ENCODE data around the gene CDC42EP3.

The CDC42EP3 gene, protein sequence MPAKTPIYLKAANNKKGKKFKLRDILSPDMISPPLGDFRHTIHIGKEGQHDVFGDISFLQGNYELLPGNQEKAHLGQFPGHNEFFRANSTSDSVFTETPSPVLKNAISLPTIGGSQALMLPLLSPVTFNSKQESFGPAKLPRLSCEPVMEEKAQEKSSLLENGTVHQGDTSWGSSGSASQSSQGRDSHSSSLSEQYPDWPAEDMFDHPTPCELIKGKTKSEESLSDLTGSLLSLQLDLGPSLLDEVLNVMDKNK

DNA sequence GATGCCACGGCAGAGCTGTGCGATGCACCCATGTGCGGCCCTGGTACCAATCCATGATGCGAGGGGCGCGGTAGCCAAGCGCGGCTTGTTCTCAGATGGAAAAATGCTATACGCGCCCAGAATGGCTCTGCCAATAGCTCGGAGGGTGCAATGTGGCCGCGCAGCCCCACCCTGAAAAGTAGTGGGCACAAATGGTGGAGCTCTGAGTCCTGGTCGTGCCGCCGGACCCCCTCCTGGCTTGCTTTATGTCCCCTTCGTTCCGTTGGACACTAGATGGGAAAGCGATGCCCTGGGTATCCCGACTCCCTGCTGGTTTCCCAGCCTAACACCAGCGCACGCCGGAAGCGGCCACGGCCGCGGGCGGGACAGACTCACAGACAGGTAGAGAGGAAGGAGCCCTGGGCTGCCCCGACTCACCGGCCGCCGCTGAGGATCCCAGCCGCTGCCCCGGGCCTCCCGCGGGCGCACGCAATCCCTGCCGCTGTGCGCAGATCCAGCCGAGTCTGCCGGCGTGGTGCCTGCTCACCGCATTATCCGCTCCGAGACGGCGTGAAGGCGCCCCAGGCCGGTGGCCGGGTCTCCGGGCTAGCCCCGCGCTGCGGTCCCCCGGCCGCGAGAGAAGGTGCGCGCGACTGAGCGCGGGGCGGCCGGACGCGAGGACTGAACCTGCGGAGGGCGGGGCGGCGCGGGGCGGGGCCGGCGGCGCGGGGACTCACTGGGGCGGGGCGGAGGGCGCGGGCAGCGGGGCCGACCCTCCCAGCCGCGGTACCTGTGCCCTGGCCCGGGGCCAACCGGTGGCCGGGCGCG lies at the start of gene CDC42EP3:
Gene CDC42EP3, minus strand, starts transcription at position 634 of the 807 bp plus-strand sequence. CDS start 25,055 bp downstream, outside the sequence.
- in situ Hi-C loops (cut with HindIII; ENCODE audit: low sequenced_read_pairs): loop anchor here (10.0 kb wide), 1 partner anchor 256 kb away; no protein-coding TSS in a partner anchor

DNA sequence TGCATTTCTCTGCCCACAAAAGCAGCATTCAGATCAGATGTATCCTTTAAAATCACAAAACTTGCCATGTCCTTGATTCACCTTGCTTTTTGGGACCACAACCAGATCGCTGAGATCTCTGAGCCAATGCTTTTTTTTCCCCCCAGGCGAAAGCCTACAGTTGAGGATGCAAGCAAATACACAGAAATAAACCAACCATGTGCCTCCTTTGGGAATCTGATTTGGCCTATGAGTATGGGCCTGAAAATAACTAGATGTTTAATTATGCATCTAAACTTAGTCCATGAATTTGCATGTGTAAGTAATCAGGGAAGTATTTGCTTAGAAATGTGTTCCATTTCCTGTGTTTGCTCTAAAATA lies 49.7 kb upstream of the CDC42EP3 start:
- in situ Hi-C loops (cut with HindIII; ENCODE audit: low sequenced_read_pairs): no loop called here

DNA sequence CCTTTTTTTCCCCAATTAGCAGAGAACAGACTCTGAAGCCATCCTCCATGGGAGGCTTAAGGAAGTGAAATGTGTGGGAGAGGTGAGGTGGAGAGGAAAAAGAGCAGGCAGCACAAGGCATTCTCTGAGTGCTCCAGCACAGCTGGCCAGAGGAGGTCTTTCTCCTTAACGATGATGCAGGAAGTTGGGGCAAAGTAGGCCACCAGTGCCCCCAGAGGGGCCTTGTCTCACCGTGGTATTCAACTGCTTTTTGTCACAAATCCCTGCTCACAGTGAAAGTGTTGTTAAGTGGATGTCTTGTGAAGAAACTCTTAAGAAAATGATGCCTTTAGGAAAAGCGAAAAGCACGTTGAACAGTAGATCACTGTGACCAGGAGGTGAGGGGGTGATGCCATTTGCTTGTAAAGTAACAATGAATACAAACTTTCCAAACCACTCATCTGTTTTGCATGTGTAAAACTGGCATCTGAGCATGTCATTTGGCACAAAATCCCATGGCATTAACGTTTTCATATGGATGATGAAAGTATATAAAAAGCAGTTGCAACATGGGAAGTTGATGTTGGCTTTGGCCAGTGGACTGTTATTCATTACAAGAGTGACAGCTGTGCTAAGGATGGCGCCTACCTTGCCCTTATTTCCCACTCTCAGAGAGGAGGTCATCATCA lies 49.2 kb upstream of the CDC42EP3 start:
- in situ Hi-C loops (cut with HindIII; ENCODE audit: low sequenced_read_pairs): no loop called here

DNA sequence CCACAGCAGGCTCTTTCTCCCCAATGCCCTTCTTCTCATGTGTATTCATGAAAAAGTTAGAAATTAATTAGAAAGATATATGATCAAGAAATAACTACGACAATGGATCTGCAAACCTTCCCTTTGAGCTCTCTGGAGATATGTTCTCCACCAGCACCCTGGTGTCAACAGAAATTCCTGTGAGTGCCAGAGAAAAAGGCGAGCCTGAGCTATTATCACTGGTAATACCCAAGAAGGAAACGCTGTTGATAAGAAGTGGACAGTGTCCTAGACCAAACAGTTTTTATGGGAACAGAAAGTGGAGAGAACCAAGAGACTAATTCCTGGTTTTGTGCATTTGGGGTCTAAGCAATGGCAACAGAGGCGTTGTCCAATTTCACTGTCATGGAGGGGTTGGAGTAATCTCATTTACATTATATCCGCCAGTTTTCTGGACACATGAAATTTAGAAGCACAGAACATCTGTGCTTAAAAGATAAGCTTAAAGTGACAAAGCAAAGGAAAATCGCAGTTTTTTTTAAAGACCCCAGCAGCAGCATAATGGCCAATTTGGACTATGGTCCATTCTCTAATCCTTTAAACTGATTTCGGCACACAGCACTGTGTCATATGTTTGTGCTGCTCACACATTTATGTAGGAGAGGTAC lies 47.2 kb upstream of the CDC42EP3 start:
- in situ Hi-C loops (cut with HindIII; ENCODE audit: low sequenced_read_pairs): no loop called here

DNA sequence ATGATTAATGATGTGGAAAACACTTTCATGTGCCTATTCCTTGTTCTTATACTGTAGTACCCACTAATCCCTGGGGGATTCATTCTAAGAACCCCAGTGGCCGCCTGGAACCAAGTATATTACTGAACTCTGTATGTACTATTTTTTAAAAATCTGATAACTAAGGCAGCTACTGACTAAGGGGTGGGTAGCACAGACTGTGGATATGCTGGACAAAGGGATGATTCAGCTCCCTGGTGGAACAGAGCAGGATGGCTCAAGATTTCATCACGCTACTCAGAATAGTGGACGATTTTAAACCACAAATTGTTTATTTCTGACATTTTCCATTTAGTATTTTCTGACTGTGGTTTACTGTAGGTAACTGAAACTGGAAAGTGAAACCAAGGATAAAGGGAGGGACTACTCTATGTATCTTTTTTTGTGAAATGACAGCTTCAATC lies 41.8 kb upstream of the CDC42EP3 start:
- in situ Hi-C loops (cut with HindIII; ENCODE audit: low sequenced_read_pairs): no loop called here

DNA sequence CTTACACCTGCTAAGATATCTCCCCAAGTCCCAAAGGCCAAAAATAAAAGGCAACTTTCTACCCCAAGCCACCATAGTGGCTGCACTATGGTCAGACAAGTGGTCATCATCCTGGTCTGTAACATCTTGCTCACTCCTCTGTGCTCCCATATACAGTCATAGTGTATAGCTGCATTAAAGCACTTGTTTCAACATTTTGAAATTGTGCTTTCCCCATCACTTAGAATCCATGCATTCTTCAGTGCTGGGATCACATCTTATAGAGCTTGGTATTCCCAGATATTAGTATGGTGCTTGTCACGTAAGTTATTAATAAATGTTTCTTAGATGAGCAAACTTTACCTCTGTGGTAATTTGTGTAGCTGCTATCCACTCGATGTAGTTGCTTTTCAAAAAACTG lies 40.4 kb upstream of the CDC42EP3 start:
- in situ Hi-C loops (cut with HindIII; ENCODE audit: low sequenced_read_pairs): no loop called here

DNA sequence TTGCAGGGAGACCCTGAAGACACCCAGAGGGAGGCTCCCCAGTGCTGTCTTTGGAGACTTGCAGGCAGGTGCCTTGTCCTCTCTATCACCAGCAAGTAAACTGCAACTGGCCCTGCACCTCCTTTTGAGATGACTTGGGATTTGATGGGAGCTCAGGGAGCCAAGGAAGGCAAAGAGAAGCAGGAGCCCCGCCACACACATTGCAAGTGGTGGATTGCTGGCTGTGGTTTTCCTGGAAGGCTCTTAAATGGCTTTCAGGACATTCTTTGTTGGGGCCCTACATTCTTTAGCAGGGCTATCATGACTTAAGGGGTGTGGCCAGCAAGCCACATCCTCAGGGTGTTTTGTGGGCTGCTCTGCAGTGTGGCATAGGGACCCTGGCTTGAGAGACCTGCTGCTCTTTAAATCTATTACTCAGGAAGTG lies 39.9 kb upstream of the CDC42EP3 start:
- in situ Hi-C loops (cut with HindIII; ENCODE audit: low sequenced_read_pairs): no loop called here

DNA sequence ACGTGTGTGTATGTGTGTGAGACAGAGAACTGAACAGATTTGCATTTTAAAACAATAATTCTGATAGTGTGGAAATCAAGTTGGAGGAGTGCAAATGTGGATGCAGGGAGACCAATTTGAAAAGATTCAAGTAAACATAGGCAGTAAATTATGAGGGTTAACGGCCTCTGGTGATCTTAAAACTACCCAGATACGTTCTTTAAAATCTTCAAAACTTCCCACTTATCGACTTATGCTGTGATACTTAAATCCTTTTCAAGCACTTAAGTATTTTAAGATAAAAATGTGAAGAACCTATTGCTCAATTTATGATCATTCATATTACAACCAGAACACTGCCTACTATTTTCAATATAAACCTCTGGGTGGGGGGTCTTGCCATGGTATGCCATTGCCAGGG lies 37.7 kb upstream of the CDC42EP3 start:
- in situ Hi-C loops (cut with HindIII; ENCODE audit: low sequenced_read_pairs): no loop called here

DNA sequence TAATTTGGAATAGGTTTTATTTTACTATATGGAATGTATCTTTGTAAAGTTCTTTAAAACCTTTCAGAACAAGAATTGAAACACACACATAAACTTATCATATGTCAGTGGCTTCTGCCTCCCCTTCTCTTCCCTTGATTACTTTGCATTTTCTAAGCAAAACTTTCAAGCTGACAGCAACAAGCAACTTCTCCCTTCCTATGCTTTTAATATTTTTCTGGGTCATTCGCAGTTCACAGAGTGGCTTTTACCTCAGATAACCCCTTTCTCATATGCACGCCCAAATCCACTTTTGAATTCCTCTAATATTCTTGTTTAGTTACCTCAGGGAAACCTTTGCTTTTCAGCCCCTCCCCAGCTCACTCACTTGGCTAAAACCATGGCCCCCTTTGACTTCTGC lies 36.7 kb upstream of the CDC42EP3 start:
- in situ Hi-C loops (cut with HindIII; ENCODE audit: low sequenced_read_pairs): no loop called here

DNA sequence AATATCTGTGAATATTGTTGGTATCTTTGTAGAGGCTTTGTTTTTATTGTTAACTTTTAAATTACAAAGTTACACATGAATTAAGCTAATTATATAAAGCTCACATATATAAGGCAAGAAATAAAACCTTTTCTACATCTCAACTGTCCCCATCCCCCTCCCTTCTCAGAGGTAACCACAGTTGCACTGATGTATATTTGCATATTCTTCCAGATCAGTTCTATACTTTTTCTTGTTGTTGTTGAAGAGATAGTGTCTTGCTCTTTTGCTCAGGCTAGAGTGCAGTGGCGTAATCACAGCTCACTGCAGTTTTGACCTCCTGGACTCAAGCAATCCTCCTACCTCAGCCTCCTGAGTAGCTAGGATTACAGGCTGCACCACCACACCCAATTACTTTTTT lies 36.0 kb upstream of the CDC42EP3 start:
- in situ Hi-C loops (cut with HindIII; ENCODE audit: low sequenced_read_pairs): no loop called here

DNA sequence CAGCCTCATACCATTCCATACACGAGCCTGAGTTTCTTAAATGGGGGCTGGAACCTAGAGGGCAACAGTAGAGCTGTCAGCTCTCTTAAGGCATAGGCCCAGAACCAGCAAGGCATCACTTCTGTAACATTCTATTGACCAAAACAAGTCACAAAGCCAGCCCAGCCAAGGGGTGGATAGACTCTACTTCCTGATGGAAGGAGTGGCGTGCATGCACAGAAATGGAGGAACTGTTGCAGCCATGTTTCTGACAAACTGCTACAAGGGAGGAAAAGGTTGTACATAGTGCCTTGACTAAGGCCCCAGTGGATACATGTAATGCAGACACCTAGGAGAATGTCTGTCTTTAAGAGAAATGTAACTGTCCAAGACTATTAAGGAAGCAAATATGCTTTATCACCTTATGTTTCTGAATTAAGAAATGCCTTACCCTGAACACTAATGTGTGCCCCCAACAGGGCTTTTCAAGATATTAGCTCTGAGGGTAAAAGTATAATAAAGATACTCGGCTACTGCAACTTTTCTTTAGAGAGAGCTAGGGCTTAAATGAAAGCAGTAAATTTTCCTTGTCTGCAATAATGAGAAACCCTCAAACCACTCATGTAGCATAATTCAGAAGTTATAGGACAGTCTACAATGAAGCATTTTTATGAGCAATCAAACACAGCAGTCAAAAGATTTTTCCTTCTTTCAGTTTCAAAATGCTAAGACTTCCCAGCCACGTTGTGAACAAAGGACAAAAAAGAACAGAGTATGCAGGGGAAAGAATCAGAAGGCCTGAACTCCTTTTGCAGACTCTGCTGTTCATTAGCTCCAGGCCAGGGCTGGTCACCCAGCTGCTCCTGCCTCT lies 35.1 kb upstream of the CDC42EP3 start:
- in situ Hi-C loops (cut with HindIII; ENCODE audit: low sequenced_read_pairs): no loop called here

DNA sequence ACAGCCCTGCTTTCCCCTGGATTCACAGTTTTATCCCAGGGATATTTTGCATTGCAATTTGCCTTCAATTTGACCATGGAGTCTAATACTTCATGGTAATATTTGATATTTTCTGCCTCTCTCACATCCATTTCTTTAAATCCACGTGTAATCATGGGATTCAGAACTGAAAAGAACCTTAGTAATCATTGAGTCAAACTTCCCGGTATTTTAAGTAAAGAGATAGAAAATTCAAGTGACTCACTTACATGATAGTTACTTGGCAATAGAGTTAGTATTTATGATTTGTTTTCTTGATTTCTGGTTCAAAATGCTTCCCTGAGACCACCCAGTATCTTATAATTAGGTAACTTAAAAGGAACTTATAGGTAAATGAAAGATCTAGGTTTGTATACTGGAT lies 33.7 kb upstream of the CDC42EP3 start:
- in situ Hi-C loops (cut with HindIII; ENCODE audit: low sequenced_read_pairs): no loop called here

DNA sequence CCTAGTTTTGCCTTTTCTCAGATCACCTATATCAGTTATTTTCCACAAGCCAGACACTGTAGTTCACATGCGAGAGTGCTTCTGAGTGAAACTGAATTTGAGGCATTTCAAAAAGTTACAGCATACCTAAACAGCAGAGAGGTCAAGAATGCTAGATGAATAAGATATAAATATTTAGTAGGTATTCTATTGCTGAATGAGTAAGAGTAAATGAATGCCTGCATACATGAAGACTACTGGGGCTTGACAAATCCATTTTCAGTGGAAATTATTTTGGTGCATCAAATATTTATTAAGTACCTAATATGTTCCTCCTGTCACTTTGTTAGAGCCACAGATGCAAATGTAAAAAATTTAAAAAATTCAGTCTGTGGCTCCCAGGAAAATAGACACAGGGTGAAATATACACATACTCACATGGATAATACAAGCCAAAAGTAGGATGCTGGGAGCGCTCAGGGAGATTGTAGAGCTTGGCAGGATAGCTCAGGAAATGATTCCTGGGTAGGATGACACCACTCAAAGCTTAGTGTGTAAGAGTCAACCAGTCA lies 27.6 kb upstream of the CDC42EP3 start:
- in situ Hi-C loops (cut with HindIII; ENCODE audit: low sequenced_read_pairs): no loop called here

DNA sequence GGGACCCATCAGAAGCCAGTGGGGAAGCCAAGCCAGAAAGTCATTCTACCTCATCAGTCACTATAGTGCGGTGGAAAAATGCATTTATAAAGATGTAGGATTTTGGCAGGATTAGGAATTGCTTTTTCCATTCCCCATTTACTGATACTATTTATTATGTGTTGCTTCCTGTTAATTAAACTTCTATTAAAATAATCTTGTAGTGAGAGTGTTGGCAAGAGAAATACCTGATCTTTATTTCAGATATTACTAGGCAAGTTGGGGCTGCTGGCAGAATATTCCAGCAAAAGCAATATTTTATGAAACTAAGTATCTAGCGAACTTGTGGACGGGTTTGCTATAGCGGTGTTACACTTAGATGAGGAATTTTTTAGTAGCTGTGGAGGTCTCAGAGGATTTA lies 23.9 kb upstream of the CDC42EP3 start:
- in situ Hi-C loops (cut with HindIII; ENCODE audit: low sequenced_read_pairs): no loop called here

DNA sequence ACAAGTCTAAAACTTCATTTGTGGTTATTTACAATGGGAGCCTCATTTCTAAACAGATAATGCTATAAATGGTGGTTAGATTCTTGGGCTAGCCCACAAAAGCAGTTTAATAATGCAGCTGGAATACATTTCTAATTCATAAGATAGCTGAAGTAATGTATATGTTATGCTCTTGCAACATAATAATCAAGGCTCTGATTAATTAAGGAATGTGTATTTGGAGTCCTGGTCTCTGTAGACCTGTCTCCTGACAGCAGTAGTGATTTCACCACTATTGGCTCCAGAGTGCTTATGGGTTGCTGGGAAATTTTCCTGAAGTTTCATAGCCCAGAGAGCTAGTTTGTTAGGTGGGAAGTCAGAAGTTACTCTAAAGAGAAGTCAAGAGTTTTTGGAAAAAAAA lies 21.3 kb upstream of the CDC42EP3 start:
- in situ Hi-C loops (cut with HindIII; ENCODE audit: low sequenced_read_pairs): no loop called here

DNA sequence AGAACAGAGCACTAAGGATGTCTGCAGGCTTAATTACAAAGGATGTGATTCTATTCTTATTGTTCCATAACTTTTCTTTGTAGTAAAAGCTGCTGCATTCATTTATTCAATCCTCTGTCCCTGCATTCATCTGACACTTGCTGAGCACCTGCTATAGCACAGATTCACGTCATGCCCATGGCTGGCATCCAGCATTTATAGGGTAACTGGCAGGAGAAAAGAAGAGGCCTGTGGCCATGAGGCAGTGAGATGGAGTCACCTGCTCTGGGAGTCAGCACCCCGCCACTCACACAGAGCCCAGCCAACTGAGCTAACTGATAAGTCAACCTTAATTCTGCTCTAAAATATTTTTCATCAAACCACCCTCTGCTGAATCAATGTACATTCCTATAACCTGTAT lies 18.3 kb upstream of the CDC42EP3 start:
- in situ Hi-C loops (cut with HindIII; ENCODE audit: low sequenced_read_pairs): no loop called here

DNA sequence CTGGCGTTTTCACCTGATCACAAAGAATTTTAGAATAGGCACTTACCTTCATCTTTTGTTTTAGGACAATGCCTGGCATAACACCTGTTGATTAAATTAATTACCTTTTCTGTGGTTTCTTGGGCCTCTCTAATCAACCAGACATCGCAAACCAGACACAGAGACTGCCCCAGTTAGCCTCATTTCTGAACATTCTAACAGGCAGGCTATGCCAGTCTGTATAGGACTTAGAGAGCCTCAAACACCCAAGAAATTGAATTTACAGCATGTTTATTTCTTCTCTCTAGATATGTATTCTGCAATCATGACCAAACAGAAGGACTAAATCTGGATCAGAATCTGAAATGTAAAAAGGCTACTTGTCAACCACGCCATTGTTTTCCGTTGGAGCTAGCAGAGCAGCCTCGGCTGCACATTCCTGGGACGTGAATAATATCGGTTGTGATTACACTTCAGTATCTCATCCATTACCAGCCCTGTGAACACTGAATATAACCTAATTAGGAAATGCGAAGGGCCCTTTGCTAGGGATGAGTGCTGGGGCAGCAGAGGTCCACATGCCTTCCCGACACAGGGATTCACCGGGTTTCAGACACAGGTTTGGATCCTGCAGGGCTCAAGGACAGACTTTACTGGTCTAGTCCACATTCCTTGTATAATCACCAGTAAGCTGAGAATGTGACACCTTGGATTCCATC lies 17.5 kb upstream of the CDC42EP3 start:
- in situ Hi-C loops (cut with HindIII; ENCODE audit: low sequenced_read_pairs): no loop called here

DNA sequence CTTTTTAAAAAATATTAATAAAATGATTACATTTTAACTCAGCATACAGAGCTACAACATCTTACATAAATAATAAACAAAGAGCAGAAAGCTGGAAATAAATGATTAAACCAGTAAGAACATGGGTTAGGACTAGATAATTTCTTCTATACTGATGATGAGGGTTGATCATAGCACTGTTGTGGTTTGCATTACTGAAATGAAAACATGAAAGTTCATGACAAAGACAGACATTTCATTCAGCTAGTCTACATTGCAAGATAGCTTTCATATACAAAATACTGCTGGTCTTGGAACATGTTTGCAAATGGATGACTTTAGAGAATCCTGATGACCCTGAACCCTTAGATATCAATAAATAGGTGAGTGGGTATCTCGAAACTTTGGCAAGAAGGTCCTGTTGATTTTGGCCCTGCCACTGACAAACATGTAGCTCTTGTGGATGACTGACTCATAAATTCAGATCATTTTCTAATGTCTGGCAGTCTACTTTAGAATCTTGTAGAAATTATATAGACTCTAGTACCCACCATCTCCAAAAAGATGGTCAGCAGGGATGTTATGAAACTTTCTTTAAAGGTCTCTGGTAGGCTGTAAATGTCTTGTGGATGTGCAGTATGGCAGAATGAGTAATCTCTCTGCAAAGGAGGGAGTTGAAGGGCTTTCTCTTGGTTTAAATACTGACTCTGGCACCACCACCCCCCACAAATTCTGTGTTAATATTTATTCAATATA lies 15.5 kb upstream of the CDC42EP3 start:
- in situ Hi-C loops (cut with HindIII; ENCODE audit: low sequenced_read_pairs): no loop called here

DNA sequence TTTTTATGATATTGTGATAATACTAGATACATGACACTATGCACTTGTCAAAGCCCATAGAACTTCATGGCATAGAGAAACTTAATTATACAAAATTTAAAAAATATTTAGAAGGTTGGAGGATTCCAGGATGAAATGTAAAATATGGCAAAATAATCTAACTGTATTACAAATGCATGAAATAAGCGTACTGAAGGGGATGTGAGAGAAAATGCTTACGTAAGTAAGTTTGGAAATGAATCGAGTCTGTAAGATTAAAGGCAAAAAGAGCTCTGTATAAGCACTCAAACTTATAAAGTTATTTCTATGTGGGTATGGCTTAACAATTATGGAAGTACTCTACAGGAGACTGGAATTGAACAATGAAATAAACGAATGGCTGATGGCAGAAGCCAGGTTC lies 13.4 kb upstream of the CDC42EP3 start:
- in situ Hi-C loops (cut with HindIII; ENCODE audit: low sequenced_read_pairs): no loop called here
